ENCODE data around the gene OR10V1. TPM values are rescaled to one million over a fixed set of nuclear protein-coding genes. Genes with fewer than 3 reads are reported as not detected.
A peak's percentile ranks its signal among the peaks of the same experiment; 100 is the strongest.

OR10V1 gene
- total and polyA plus RNA-seq, 10 donors, result not detected

- no peaks in the 10 kb centered on the region for H3K27me3 ChIP-seq (replicated peaks in 1 of 7)
- 8 to 17% (median 9%) methylated on average over 15 to 22 of the region's 22 CpGs for WGBS, 5 donors
- TF ChIP-seq POLR2AphosphoS5 (IDR thresholded peaks at IDR 0.05) (no peak), CTCF (IDR thresholded peaks at IDR 0.05 in 8 of 11, conservative IDR thresholded peaks at IDR 0.05 in 3 of 11) (peak in 1 of 11 experiments; percentile 13)
- DNase-seq, result peak; percentile 91
- H3K9me3 ChIP-seq, result no peaks in the 10 kb centered on the region
- H3K4me1 ChIP-seq, result peaks cover 18 to 52% (median 36%) of the 10 kb centered on the region in 6 donors
- intact Hi-C loops (cut with DNase I; ENCODE audit: low total_unique reads), result loop anchor here (10.0 kb wide), 2 partner anchors 55 to 135 kb away; partner anchors contain the start of gene OSBP
- peak overlapping the region; percentile 87 to 99 (median 98) for H3K27ac ChIP-seq
- peak overlapping the region; percentile 37 to 94 (median 75) for H3K4me3 ChIP-seq
- peaks cover 0 to 23% (median 18%) of the 10 kb centered on the region in 6 donors for H3K36me3 ChIP-seq
Observed at GRCh38 chr11:59669611-59670009, 44.0 kb downstream of the OR10V1 start.

GRCh38 chr11:59668950-59669610 is 44.6 kb downstream of the OR10V1 start, which contains the start of gene PATL1:
Gene PATL1 (minus strand): TSS chr11:59669037. CDS start chr11:59668895, 142 bp downstream.
- intact Hi-C loops (cut with DNase I; ENCODE audit: low total_unique reads), result loop anchor here (10.0 kb wide), 2 partner anchors 54 to 136 kb away; partner anchors contain the start of gene OSBP
- H3K4me1 ChIP-seq, result peaks cover 18 to 57% (median 40%) of the 10 kb centered on the region in 6 donors
- DNase-seq, result peak; percentile 100
- peak within 1 kb of the TSS; percentile 60 to 94 (median 75) for H3K4me3 ChIP-seq
- TF ChIP-seq POLR2AphosphoS5 (IDR thresholded peaks at IDR 0.05), result peak; percentile 89 to 93 (median 92)
- peak; percentile 53 to 80 (median 80) for TF ChIP-seq POLR2A (IDR thresholded peaks at IDR 0.05)
- peak in 3 of 11 experiments; percentile 0 to 27 (median 9) for TF ChIP-seq CTCF (IDR thresholded peaks at IDR 0.05 in 8 of 11, conservative IDR thresholded peaks at IDR 0.05 in 3 of 11)
- 0 to 2% (median 0%) methylated on average over 37 to 68 of the region's 68 CpGs for WGBS, 5 donors
- peaks cover 0 to 28% (median 23%) of the 10 kb centered on the region in 6 donors for H3K36me3 ChIP-seq
- H3K27ac ChIP-seq, result peak within 1 kb of the TSS; percentile 87 to 99 (median 98)
- H3K9me3 ChIP-seq, result no peaks in the 10 kb centered on the region
- H3K27me3 ChIP-seq (replicated peaks in 1 of 7), result no peaks in the 10 kb centered on the region

GRCh38 chr11:59668188-59668949 is 45.3 kb downstream of the OR10V1 start:
- H3K9me3 ChIP-seq, result no peaks in the 10 kb centered on the region
- peaks cover 18 to 64% (median 47%) of the 10 kb centered on the region in 6 donors for H3K4me1 ChIP-seq
- H3K36me3 ChIP-seq, result peaks cover 0 to 36% (median 28%) of the 10 kb centered on the region in 6 donors
- whole genome bisulfite sequencing, 5 donors, result 0 to 1% (median 1%) methylated on average over 21 to 39 of the region's 39 CpGs
- DNase-seq, result peak; percentile 94
- peak in 8 of 11 experiments; percentile 9 to 51 (median 22) for TF ChIP-seq CTCF (IDR thresholded peaks at IDR 0.05 in 8 of 11, conservative IDR thresholded peaks at IDR 0.05 in 3 of 11)
- no peak for TF ChIP-seq POLR2AphosphoS5 (IDR thresholded peaks at IDR 0.05)
- intact Hi-C loops (cut with DNase I; ENCODE audit: low total_unique reads), result loop anchor here (10.0 kb wide), 2 partner anchors 54 to 136 kb away; partner anchors contain the start of gene OSBP
- peak overlapping the region; percentile 60 to 94 (median 75) for H3K4me3 ChIP-seq
- H3K27me3 ChIP-seq (replicated peaks in 1 of 7), result no peaks in the 10 kb centered on the region
- peak overlapping the region; percentile 87 to 99 (median 98) for H3K27ac ChIP-seq

All from spleen (tissue), 11 donors.